ENCODE data around the gene GNG4.

GNG4 gene

DNA sequence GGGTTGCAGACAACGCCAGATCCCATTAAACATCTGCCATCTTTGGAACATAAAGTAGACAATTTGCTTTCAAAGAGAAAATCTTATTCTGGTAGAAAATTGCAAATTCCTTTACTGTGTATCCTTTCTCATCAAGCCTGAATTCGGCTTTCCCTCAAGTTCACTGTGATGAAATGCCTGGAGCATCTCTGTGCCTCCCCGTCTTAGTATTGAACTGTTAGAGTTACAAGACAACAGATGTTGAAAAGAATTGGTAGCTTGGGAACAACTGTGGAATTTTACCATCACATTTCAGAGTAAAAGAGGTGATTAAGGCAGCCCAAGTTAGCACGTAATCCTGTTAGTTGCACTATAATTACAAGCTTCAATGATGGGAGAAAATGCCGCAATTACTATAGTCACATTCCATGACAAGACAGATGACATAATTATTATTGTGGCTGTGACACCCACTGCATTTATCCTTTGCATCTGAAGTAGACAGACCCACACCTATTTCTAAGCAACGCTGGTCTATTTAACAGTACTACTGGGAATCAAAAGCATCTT lies 90.9 kb downstream of the GNG4 start:
- Histone ChIP-seq H4K20me1 (ENCODE audit: insufficient read depth, low read length, poor library complexity, severe bottlenecking) (no peaks in the 10 kb centered on the region), H3K4me2 (ENCODE audit: low read depth, low read length, poor library complexity, severe bottlenecking) (no peak overlapping the region), H3K79me2 (ENCODE audit: insufficient read depth, low read length) (no peaks in the 10 kb centered on the region), H3K27me3 (ENCODE audit: insufficient read depth, low read length, poor library complexity, severe bottlenecking) (no peaks in the 10 kb centered on the region), H3K9me3 (ENCODE audit: insufficient read depth, low read depth, low read length) (no peaks in the 10 kb centered on the region), H2AFZ (ENCODE audit: low read length) (no peak overlapping the region), H3K9ac (ENCODE audit: low read depth, low read length, poor library complexity, severe bottlenecking) (no peak overlapping the region), H3K36me3 (ENCODE audit: insufficient read depth, low read length) (no peaks in the 10 kb centered on the region), H3K4me1 (ENCODE audit: insufficient read depth, low read length, poor library complexity, severe bottlenecking) (no peaks in the 10 kb centered on the region), H3K9me2 (replicated peaks; ENCODE audit: low read depth, low read length) (no peaks in the 10 kb centered on the region), H3F3A (ENCODE audit: low read depth) (no peaks in the 10 kb centered on the region), H3K4me3 (ENCODE audit: low read length, poor library complexity, severe bottlenecking) (no peak overlapping the region)
- no peak for TF ChIP-seq EZH2phosphoT487 (IDR thresholded peaks at IDR 0.05; ENCODE audit: borderline replicate concordance)
- TF ChIP-seq CTCF (conservative IDR thresholded peaks at IDR 0.05; ENCODE audit: low read length), result no peak

GRCh38 chr1:235557495-235557894 lies 92.1 kb downstream of the GNG4 start:
- no peaks in the 10 kb centered on the region for H3K9me2 ChIP-seq (replicated peaks; ENCODE audit: low read depth, low read length)
- H3K36me3 ChIP-seq (ENCODE audit: insufficient read depth, low read length), result no peaks in the 10 kb centered on the region
- no peaks in the 10 kb centered on the region for H3K4me1 ChIP-seq (ENCODE audit: insufficient read depth, low read length, poor library complexity, severe bottlenecking)
- H4K20me1 ChIP-seq (ENCODE audit: insufficient read depth, low read length, poor library complexity, severe bottlenecking), result no peaks in the 10 kb centered on the region
- H3K9ac ChIP-seq (ENCODE audit: low read depth, low read length, poor library complexity, severe bottlenecking), result no peak overlapping the region
- H3K79me2 ChIP-seq (ENCODE audit: insufficient read depth, low read length), result no peaks in the 10 kb centered on the region
- H2AFZ ChIP-seq (ENCODE audit: low read length), result no peak overlapping the region
- H3F3A ChIP-seq (ENCODE audit: low read depth), result no peaks in the 10 kb centered on the region
- no peak overlapping the region for H3K4me2 ChIP-seq (ENCODE audit: low read depth, low read length, poor library complexity, severe bottlenecking)
- no peaks in the 10 kb centered on the region for H3K27me3 ChIP-seq (ENCODE audit: insufficient read depth, low read length, poor library complexity, severe bottlenecking)
- no peaks in the 10 kb centered on the region for H3K9me3 ChIP-seq (ENCODE audit: insufficient read depth, low read depth, low read length)
- peak; percentile 80 for TF ChIP-seq CTCF (conservative IDR thresholded peaks at IDR 0.05; ENCODE audit: low read length)
- no peak for TF ChIP-seq EZH2phosphoT487 (IDR thresholded peaks at IDR 0.05; ENCODE audit: borderline replicate concordance)
- no peak overlapping the region for H3K4me3 ChIP-seq (ENCODE audit: low read length, poor library complexity, severe bottlenecking)

- no peaks in the 10 kb centered on the region for H3K9me3 ChIP-seq (ENCODE audit: insufficient read depth, low read depth, low read length)
- no peak for TF ChIP-seq EZH2phosphoT487 (IDR thresholded peaks at IDR 0.05; ENCODE audit: borderline replicate concordance)
- no peak for TF ChIP-seq CTCF (conservative IDR thresholded peaks at IDR 0.05; ENCODE audit: low read length)
- no peaks in the 10 kb centered on the region for H4K20me1 ChIP-seq (ENCODE audit: insufficient read depth, low read length, poor library complexity, severe bottlenecking)
- no peak overlapping the region for H3K4me3 ChIP-seq (ENCODE audit: low read length, poor library complexity, severe bottlenecking)
- no peaks in the 10 kb centered on the region for H3K79me2 ChIP-seq (ENCODE audit: insufficient read depth, low read length)
- no peaks in the 10 kb centered on the region for H3K9me2 ChIP-seq (replicated peaks; ENCODE audit: low read depth, low read length)
- H3K27me3 ChIP-seq (ENCODE audit: insufficient read depth, low read length, poor library complexity, severe bottlenecking), result no peaks in the 10 kb centered on the region
- no peaks in the 10 kb centered on the region for H3K4me1 ChIP-seq (ENCODE audit: insufficient read depth, low read length, poor library complexity, severe bottlenecking)
- no peak overlapping the region for H3K9ac ChIP-seq (ENCODE audit: low read depth, low read length, poor library complexity, severe bottlenecking)
- no peaks in the 10 kb centered on the region for H3K36me3 ChIP-seq (ENCODE audit: insufficient read depth, low read length)
- H2AFZ ChIP-seq (ENCODE audit: low read length), result no peak overlapping the region
- no peaks in the 10 kb centered on the region for H3F3A ChIP-seq (ENCODE audit: low read depth)
- H3K4me2 ChIP-seq (ENCODE audit: low read depth, low read length, poor library complexity, severe bottlenecking), result no peak overlapping the region
Measured at GRCh38 chr1:235556807-235557206, 92.8 kb downstream of the GNG4 start.

Measured in Loucy (cell line).